Activated CD4-positive, alpha-beta T cell treated with anti-CD3 and anti-CD28 coated beads, Interleukin-2, Interleukin-4, amounts not matched to agents 100 ng/mL and 50 ng/mL, durations not matched to agents 16 hours and 8 hours (primary cell): ENCODE measurements around the gene SPDL1.

Experiments
- DNase-seq: peaks from one replicate; pipeline ENCODE4 v3.0.0-alpha.2; 2020; ENCODE audit warnings: low spot score

Gene SPDL1, protein sequence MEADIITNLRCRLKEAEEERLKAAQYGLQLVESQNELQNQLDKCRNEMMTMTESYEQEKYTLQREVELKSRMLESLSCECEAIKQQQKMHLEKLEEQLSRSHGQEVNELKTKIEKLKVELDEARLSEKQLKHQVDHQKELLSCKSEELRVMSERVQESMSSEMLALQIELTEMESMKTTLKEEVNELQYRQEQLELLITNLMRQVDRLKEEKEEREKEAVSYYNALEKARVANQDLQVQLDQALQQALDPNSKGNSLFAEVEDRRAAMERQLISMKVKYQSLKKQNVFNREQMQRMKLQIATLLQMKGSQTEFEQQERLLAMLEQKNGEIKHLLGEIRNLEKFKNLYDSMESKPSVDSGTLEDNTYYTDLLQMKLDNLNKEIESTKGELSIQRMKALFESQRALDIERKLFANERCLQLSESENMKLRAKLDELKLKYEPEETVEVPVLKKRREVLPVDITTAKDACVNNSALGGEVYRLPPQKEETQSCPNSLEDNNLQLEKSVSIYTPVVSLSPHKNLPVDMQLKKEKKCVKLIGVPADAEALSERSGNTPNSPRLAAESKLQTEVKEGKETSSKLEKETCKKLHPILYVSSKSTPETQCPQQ

DNA sequence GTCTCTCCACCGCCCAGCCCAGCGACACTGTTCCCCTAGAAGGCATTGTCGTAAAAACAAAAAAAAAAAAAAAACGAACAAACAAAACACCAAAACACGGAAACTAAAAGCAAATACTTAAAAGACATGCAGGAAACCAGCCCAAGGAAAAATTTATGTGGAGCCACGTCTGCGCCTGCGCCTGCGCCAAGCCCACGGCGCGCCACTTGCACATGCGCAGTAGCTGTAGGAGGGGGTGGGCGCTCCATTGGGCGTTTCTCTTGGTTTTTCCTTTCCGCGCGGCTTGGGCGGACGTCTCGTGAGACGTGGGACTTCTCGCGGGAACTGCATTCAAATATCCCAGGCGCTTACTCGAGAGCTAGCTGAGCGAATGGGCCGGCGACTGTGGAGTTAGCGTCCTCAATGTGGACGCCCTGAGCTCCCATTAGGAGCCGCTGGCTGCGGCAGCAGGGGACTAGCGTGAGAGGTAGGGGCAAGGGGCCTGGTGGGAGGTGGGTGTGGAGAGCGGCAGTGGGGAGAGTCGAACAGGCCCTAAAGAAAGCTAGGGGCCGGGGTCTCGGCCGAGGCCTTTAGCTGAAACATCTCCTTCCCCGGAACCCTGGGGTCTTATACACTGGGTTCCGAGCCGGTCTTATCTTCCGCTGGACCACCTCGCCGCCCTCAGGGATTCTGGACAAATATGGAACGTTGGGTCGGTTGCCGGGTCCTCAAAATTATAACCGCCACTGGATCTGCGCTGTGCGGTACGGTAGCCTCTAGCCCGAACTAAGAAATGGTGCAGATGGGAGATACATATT, at the start of gene SPDL1:
Gene SPDL1 (plus strand): TSS at position 350 of the 797 bp plus-strand sequence. CDS start 4,644 bp downstream, outside the sequence.
- DNase-seq, result peak; percentile 97

DNA sequence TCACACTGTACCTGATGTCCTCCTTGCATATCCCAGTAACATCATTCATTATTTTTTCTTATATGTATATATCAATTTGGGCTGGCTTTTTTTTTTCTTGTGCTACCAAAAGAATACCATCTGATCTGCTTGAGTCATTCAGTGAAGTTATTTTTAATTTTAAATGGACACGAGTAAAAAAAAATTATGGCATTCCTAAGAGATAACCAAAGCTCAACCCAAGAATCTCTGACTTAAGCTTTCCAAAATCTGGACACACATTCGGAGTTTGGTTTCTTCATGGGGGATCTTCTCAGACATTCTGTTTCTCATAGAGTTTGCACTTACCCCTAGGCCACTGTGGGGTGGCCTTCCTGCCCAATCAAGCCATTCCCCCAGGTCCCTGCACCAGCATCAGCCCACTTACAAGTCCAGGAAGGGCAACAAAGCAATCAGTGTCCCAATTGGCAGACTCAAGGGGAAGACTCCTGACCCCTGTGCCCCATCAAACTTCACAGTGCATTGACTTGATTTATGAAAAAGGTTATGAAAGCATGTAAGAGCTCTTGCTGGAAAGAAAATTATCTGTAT, 49.2 kb upstream of the SPDL1 start:
- DNase-seq, result no peak

DNA sequence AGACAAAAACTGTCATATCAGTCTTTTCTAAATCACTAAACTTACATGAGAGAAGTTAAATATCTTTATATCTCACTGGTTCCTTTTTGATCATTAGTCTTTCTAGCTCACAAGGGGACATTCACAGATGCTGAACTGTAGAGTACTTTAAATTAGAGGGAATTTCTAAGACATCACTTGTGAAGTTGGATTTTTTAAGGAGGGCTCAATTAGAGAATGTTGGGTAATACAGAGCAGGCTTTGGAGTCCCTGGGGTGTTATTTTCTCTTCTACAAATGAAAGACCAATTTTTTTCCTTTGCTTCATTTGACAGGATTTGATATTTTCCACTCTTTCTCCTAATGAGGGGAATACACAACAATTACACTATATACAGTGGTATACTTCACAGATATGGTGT, 48.6 kb upstream of the SPDL1 start:
- DNase-seq, result no peak

DNA sequence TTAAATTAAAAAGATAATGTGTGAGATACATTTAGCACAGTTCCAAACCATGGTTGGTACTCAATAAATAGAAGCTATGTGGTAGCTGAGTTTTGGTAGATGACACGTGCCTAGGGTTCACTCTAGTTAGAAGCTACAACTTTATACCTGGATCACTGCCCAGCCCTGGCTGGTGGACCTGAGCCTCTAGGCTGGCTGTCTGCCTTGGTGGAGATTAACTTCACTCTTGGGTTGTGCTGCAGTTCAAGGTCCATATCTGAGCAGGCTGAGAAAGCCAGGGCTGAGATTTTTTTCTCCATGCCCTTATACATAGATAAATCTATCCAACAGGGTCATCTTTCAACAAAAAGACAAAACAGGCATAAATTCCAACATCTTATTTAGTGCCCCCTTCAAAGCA, 44.6 kb upstream of the SPDL1 start:
- no peak for DNase-seq

DNA sequence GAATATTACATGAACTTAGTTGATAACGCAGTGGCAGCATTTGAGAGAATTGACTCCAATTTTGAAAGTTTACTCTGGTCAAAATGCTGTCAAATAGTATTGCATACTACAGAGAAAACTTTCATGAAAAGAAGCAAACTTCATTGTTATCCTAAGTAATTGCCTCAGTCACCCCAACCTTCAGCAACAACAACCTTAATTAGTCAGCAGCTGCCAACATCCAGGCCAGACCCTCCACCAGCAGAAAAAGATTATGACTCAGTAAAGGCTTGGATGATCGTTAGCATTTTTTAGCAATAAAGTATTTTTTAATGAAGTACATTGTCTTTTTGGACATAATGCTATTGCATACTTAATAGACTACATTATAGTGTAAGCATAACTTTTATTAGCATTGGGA, 40.8 kb upstream of the SPDL1 start:
- no peak for DNase-seq

DNA sequence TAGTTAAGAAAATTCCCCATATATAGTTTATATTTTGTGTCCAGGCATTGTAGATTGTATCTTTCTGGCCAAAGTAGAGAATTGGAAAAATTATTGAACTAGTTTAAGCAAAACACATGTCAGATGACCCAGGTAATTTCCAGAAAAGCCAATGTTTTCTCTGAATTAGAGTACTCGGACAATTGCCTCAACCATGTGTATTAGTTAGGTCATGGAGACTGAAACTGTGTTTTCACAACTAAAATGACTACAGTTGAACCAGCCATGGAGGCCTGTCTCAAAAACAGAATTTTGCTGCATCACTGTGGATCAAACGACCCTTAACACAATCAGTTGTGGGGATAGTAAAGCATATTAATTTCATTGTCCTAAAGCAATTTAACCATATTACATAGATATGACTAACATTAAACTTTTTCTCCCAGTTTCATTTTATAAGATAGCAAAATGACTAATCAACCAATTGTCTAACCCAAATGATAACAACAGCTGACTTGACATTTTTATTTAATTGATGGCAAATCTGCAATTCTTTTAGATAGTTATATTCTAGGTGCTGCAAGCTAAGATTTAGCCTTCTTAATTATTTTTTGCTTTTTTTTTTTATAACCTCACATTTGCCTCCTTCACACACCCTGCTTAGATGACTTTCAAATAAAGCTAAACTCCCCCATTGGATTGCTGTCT, 39.2 kb upstream of the SPDL1 start:
- no peak for DNase-seq

DNA sequence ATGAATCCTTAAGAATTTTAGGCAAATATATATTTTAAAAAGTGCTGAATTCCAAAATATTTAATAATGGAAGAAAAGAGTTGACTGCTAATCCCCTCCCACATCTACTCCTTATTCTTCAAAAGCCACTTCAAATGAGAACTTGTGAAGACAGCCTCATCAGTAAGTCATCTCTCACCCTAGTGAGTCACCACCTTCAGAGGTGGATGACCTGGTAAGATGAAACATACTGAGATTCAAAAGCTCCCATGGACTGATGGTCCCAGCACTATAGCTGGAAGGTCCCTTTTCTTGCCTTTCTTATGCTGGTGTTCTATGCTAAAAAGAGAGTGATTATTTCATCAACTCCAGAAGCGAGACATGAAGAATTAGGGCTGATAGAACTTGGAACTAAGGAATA, 37.8 kb upstream of the SPDL1 start:
- peak; percentile 46 for DNase-seq

DNA sequence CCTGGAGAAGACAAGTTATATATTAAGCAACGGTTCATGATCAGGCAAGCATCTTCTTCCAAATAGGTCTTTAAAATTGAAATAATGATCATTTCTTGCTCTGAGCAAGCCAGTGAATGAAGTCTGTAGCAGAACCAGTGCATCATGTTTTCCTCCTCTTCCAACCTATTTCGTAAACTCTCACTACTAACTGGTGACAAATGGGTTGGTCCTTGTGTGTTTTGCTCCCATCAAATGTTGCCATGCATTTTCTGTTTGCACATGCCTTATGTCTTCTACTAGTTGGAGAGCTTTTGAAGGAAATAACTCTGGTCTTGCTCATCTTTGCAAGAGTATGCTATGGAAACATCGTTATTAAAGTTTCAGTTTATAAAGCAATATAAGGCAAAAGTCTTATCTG, 37.2 kb upstream of the SPDL1 start:
- no peak for DNase-seq

DNA sequence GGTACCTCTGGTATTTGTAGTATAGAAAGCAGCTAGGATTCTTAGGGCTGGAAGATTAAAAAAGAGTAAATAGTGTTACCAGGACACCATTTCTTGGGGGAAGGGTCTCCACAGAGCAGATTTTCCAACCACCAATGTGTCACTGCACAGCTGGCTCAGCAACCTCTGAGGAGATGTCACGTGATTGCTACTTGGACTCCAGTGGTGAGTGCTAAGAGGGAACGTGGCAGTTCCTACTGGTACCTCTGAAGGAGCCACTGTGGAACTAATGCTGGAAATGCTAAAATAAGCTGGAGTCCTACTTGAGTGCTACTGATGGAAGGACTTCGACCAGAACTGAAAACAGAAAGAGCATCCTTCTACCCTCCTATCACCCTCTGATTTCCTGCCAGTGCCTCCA, 36.1 kb upstream of the SPDL1 start:
- DNase-seq, result no peak

DNA sequence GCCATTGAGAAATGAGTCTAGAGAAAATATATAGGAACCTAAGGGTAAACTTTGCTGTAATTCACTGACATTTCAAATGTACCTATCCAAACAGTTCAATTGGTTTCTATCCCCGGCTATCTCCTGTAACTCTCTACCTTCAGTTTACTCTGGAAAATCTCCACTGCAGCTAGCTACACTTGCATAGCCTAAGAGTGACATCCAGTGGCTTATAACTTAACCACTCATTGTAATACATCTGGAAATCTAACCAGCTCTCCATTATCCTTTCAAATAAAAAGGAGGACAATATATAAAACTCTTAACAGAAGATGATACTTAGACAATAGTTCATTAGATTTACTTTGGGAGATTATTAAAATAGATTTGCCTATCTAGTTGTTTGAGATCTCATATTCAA, 35.3 kb upstream of the SPDL1 start:
- no peak for DNase-seq

DNA sequence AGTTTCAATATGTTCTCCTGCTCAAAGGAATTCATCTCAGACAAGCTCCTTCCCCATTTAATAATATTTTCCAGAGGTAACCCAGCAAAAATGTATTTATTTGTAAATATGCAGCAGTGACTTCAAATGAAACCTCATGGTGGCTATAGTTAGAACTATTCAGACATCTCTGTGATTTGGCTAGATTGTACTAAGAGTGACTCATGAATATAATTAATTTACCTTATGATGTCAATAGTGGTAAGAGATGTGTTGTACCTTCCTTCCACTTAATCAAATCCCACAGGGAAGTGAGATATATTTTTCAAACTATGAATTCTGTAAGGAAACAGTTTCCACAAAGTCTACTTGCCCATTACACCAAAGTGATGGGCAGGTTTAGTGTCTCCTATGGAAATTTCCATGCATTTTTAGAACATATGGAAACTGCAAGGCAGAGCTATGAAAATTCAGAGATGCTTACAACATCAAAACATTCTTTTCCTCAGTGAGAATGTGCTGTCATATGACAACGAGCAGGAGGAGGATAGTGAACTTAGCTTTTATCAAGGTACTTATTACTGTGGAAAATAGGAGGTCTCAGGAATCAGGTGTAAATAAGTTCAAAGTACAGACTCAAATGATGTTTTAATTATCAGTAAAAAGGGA, 34.0 kb upstream of the SPDL1 start:
- DNase-seq, result no peak

DNA sequence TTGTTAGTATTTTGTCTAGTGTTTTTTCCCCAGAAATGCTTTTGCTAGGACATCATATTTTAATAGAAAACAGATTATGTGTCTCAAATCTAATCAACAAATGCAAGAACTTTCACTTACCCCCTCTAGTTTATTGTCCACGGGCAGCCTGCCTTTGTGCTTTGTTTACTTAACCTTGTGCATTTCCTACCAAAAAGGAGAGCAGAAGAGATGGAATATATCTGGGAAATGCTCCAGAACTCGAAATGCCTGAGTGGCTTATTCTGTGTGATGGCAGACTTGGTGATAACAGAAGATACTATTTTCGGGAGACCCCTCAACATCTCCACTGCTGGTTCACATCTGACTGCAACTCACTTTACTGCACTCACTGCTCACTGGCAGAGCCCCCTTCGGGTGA, 33.3 kb upstream of the SPDL1 start:
- no peak for DNase-seq

DNA sequence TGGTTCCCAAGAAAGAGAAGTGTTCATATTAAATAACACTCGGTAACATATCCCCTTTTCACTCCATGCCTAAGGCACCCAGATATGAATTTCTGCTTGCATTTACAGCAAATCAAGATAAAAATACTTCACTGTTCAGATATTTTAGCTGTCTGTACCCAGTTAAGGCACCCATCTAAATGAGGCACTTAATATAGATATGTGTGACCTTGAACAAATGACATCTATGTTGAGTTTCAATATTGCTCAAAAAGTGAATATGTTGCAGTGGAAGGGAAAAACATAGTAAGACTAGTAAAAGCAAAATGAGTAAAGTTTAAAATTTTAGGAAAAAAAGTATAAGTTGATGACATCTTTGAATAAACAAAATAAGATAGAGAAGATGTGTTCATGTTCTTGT, 32.4 kb upstream of the SPDL1 start:
- DNase-seq, result peak; percentile 9

DNA sequence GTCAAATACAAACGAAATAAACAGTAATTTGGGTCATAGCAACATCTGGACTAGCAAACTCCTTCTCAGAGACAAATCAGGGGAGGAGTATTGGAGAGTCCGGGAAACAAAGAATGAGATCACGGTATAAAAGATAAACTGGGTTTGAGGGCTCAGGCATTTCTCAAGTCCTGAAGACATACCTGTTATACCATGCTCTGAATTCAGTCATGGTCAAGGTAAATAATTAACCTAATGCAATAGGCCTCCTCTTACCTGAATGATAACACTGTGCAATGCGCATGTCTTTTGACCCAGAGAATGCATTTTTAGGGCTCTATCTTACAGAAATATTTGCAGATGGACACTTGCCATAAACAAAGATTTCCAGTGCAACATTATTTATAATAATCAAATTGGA, 31.9 kb upstream of the SPDL1 start:
- no peak for DNase-seq

DNA sequence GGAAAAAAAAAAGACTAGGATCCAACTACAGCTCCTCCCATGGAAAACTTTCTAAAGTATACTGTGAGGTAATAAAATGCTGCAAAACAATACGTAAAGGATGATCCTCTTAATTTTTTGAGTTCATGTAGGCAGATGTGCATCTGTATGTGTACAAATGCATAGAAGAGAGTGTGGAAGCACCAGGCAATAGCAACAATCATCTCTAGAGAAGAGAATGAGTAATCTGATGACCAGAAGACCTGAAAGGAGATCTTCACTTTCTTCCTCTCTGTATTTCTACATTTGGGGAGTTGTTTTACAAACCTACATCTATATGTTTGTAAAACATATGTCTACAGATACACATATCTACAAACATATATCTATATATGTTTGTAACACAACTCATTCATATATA, 29.3 kb upstream of the SPDL1 start:
- no peak for DNase-seq

DNA sequence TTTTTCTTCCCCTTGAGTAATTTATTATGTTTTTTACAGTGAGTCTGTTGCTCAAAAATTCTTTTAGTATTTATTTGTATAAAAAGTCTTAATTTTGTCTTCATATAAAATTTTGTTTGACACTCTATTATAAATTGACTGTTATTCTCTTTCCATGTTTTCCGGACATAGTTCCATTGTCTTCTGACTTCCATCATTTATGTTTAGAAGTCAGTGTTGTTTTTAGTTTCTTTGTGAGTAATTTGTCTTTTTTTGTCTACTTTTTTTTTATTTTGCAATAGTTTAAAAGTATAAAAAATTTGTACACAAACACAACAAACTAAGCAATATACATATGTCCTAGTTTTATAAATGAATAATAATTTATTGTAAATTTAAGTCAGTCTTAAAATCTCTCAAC, 25.7 kb upstream of the SPDL1 start:
- DNase-seq, result no peak

DNA sequence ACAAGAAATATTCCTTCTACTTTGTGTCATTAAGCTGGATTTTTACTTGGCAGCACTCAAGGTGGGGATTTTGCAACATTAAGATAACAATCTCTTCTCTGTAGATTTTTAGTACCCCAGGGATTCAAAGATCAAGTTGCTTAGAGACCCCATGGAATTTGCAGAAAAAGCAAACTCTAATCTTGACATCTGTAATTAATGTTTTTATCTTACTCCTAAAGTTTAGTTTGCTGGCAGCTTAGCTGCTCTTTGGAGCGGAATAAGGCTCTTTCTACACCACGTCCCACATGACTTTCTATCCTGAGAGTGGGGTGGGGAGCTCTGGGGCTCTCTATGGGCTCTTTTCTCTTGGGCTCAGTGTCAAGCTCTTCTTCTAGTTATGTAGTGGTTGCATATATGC, 21.7 kb upstream of the SPDL1 start:
- no peak for DNase-seq

DNA sequence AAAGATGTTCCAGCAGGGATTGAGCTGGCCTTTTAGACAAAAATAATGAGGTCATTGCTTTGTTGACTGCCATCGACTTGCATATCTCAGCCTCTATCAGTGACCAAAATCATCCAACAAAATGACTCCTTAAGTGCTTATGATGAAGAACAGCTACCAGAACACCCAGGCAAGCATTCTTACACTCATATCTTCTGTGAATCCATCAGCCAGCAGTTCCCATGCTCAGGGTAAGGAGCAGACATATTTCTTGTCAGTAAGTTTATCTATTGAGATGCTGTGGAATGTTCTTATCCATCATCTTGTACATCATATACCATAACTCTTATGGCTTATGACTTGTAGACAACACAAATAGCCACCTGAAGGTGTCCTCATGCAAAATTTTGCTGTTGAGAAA, 20.2 kb upstream of the SPDL1 start:
- no peak for DNase-seq

DNA sequence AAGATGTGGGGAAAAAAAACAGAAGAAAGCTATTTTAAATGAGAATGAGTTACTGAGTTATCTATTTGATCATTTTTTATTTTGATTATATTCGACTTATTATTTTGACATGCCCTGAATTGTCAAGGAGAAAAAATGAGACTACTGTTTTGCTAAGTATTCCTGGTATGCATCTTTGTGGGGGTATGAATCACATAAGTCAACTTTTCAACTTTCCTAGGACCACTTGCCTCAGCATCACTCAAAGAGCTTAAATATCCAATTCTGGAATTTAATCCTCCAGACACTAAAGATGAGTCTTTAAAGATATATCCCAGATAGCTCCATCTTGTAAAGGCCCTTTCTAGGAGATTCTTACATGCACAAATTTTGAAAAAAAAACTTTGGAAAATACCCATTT, 17.4 kb upstream of the SPDL1 start:
- no peak for DNase-seq

DNA sequence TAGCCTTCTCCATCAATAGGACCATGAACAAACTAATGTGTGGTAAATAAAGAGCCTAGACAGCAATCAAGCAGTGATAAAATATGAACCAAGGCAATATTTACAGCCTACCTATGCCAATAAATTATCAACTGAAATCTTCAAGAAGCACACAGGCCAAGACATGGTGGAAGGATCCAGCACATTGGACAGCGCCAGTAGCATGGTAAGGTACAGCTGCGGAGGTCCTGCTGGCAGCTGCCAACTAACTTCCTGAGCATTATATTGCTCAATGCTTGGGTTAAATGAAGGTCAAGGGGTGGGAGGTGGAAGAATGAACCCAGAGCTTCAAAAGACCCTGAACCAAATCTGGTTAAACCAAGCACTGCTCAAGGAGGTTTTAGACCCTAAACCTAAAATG, 16.5 kb upstream of the SPDL1 start:
- no peak for DNase-seq

DNA sequence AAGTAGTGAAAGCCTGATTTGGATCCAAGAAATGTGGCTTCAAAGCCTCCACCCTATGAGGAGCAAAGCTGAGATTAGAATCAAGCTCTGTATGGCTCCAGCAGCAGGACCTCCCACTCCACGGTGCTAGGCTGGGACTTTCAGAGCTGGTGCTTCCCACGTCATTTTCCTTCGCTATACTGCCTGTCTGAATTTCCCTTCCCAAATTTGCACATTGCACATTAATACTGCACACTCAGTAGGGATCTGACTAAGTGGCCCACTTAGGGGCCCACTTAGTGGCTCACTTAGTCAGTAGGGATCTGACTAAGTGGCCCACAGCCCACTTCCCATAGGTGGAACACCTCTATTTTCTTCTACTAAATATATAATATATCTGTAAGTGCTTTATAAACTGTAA, 14.1 kb upstream of the SPDL1 start:
- DNase-seq, result no peak

DNA sequence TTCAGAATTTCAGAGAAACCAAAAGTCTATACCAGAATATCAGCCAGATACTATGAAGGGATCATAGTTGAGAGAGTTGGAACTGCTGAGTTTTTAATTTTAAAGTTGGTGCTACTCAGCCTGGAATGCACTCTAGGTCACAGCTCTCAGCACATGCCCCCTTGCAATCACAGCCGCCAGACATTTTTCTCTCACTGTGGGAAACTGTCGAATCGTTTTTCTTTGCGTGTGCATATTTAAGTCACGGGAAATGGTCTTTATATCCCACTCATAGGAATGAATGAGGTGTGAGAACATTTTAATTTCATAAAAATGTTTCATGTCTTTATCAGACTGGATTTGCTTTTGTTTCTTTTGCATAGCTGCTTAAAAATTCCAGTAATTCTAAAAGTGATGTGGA, 12.2 kb upstream of the SPDL1 start:
- DNase-seq, result no peak
